Stimulated activated CD4-positive, alpha-beta T cell treated with anti-CD3 and anti-CD28 coated beads, Interleukin-4, amount 100 ng/mL, for 4 hours (primary cell): ENCODE data around the gene NHP2.
"Not testable (repeated sequence)": the region's sequence is repeated elsewhere in the genome, so short reads cannot be mapped to it uniquely, and the experiment has no call there.

Experiments used
- DNase-seq, 2 experiments: peaks; one replicate each; pipeline ENCODE4 v3.0.0-alpha.2; 2020

Gene NHP2

DNA sequence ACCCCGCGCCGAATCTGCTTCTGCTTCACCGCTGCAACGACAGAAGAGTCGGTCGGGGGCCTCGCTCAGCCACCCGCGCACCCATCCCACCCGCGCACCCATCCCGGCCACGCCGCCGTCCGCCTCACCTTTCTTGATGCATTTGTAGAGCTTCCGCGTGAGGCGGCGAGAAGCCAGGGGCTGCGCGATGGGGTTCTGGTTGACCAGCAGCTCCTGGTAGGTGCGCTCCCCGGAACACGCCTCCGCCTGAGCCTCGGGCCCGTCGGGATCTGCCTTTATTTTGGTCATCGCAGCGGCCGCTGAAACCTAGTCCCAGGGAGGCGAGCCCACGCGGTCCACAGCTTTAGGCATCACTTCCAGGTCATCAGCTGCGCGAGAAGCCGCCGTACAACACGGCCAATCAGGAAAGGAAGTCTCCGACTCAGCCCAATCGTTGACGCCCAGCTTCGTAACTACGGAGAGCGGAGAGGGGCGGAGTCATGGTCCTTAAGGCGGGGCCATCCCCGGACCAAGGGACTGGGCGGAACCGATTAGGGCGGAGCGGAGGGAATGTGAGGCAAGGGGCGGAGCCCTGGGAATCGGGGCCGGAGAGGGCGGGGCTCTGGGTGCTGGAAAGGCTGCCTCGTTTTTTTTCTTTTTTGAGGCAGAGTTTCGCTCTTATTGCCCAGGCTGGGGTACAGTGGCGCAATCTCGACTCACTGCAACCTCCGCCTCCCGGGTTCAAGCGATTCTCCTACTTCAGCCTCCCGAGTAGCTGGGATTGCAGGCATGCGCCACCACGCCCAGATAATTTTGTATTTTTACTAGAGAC lies at the start of gene NHP2:
TSS of gene NHP2 (minus strand) at position 356 of the 811 bp plus-strand sequence. CDS start at position 288, 68 bp downstream.
- DNase-seq: peak; percentile 97 to 98

DNA sequence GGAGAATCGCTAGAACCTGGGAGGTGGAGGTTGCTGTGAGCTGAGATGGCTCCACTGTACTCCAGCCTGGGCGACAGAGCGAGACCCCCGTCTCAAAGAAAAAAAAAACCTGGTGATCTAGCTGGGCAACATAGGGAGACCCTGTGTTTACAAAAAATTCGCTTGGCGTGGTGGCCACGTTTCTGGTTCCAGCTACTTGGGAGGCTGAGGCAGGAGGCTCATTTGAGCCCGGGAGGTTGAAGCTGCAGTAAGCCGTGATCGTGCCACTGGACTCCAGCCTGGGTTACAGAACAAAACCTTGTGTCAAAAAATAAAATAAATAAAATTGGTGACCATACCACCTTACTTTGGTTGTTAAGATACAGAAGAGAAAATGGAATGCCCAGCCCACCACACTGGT lies 48.9 kb upstream of the NHP2 start:
- no peak for DNase-seq

DNA sequence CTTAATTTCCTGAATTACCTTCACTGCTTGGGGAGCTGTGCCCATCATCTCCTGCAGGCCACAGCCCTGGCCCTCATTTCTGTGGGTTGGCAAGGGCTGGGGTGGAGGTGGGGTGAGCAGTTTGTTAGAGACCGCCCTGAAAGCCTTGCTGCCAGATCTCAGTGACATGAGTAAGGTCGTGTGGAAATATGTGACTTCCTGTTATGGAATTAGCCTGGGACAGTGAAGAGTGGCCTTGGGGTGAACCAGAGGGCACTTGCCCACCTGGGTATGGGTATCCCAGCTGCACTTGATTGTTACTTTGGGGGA lies 48.2 kb upstream of the NHP2 start:
- no peak for DNase-seq

DNA sequence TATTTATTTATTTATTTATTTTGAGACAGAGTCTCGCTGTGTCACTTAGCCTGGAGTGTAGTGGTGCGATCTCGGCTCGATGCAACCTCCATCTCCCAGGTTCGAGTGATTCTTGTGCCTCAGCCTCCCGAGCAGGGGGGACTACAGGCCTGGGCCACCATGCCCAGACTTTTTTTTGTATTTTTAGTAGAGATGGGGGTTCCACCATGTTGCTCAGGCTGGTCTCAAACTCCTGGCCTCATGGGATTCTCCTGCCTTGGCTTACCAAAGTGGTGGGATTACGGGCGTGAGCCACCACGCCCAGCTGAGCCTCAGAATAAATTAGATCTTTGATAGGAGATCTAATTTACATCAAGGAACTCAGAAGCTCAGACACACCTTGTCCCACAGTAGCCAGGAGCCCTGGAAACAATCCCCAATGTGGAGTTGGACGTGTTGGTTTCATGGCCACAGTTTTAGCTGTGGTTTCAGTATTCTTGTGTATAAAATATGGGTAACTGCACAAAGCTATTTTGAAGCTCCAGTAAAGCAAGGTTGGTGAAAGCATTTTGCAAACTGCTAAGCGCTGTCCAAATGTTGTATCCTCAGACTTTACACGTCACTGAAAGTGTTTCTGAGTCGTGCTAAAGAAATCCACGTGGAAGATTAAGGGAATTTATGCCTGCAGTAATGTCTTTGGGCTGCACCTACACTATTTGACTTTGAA lies 47.7 kb upstream of the NHP2 start:
- no peak for DNase-seq

DNA sequence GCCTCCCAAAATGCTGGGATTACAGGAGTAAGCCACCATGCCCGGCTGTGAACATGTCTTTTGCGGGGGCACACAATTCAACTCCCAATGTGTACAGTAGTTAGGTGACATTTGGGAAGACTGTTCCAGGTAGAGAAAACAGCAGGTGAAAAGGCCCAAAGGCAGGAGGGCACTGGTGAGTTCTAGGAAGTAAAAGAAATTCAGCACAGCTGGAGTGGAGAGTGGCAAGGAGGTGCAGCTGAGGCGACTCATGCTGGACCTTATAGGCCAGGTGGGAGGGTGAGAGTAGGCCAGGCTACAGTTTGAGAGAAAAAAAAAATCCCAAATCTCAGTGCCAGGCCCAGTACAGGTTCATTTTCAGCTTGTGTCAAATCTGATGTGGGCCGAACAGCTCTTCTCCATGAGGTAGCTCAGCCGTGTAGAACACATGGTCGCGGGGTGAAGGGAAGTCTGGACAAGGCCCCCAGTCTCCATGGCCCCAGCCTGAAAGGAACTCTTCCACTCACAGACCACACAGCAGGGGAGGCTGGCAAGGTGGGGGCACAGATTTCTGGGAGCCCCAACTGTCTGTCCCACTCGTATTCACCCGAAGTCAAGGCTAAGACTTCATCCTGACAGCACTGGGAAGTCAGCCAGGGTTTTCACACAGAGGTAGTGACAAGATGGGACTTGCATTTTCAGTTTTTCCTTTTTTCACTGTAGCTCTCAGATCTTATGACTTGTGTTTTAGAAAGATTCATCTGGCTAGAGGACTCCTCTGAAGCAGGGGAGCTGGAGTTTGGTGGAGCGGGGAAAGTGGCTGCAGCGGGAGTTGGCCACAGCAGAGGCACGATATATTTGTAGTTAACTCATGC lies 46.1 kb upstream of the NHP2 start:
- no peak for DNase-seq

DNA sequence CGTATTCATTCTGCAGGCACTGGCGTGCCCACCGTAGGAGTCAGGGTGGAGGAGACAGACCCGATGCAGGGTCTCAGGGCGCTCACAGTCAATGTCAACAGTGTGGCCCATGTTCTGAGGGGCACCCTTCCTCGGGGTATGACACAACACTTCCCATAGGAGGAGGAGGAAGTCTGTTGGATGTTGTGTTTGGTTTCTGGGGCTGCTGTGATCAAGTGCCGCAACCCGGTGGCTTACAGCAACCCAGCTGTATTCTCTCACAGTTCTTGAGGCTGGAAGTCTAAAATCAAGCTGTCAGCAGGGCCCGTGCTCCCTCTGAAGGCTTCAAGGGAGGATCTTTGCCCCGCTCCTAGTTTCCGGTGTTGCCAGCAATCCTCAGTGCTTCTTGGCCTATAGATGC lies 45.0 kb upstream of the NHP2 start:
- DNase-seq: no peak

DNA sequence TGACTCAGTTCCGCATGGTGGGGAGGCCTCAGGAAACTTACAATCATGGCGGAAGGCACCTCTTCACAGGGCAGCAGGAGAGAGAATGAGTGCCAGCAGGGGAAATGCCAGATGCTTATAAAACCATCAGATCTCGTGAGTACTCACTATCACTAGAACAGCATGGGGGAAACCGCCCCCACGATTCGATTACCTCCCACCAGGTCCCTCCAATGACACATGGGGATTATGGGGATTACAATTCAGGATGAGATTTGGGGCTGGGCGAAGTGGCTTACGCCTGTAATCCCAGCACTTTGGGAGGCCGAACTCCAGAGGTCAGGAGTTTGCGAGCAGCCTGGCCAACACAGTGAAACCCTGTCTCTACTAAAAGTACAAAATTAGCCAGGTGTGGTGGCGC lies 44.5 kb upstream of the NHP2 start:
- DNase-seq: not testable (repeated sequence)

DNA sequence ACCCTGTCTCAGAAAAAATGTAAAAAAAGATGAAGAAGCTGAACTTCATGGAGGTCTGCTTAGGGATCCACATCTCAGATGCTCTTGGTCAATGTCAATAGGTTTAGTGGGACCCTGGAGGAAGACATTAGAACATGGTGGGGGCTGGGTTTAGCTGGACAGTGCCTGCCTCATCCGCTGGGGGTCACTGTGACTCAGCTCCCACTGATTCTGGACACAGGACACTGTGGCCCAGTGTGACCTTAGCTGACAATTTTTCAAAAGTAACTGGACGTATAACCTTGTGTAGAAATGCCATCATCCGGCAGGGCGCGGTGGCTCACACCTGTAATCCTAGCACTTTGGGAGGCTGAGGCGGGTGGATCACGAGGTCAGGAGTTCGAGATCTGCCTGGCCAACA lies 43.3 kb upstream of the NHP2 start:
- DNase-seq: no peak

DNA sequence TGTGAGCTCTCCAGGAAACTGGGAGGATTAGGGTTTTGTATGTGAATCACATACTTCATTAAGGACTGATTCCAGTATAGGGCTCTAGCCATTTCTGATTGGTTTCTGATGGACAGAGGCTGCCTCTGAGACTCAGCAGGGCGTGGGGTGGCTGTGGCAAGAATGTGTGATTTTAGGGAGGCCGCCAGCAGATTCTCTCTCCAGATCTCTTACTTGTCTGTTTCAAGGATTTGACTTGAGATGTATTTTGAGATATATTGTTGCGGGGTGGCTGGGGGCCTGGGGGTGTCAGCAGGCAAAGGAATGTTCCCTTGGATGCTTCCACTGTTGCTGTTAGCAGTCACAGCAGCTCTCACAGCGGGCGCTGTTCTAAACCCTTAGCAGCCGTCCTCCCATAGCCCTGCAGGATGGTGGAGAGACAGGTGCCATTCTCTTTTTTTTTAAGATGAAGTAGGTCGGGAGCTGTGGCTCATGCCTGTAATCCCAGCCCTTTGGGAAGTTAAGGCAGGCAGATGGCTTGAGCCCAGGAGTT lies 42.7 kb upstream of the NHP2 start:
- no peak for DNase-seq

DNA sequence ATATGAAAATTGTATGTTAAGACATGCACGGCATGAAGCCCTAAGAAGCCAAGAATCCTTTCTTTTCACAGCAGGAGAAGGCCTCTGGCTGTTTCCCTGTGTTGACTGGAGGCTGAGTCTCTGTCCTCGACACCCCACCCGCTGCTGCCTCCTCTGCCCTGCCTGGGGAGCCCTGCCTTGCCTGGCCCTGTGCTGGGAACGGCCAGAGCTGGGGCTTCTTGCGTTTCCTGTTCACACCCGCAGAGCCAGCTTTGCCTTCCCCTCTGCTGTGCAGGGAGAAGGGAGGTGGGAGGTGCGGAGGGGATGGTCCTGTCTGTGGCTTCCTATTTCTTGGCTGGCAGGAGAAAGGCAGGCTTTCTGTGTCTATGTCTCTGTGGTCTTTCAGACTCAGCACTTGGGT lies 40.3 kb upstream of the NHP2 start:
- no peak for DNase-seq

DNA sequence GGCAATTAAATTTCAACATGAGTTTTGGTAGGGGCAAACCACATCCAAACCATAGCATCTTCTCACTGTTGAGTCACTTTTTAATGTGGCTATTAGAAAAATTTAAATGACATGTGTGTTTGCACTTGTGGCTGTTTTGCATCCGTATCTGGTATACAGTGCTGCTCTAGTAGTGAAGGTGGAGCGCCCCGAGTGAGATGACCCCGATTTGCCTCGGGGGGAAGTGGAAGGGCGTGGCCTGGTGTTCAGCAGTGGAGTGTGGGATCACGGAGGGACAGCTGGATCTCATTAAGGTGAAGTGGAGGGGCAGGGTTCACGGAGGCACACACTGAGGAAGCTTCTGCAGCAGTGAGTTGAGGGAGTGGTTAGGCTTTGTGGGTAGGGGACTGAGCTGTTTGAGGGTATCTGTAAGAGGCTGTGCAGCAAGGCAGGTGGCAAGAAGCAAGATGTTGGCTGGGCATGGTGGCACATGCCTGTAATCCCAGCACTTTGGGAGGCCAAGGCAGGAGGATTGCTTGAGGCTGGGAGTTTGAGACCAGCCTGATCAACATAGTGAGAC lies 39.6 kb upstream of the NHP2 start:
- DNase-seq: no peak

DNA sequence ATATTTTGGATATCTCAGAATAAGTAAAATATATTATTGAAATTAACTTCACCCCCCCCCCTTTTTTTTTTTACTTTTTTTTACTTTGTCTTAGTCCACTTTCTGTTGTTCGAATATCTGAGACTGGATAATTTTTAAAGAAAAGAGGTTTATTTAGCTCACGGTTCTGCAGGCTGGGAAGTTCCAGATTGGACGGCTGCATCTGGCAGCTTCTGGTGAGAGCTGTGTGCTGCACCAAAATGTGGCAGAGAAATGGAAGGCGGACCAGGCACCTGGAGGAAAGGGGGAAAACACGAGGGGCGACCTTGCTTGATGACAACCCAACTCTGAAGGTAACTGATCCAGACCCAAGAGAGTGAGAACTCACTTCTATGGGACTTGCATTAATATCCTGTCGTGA lies 39.1 kb upstream of the NHP2 start:
- no peak for DNase-seq

DNA sequence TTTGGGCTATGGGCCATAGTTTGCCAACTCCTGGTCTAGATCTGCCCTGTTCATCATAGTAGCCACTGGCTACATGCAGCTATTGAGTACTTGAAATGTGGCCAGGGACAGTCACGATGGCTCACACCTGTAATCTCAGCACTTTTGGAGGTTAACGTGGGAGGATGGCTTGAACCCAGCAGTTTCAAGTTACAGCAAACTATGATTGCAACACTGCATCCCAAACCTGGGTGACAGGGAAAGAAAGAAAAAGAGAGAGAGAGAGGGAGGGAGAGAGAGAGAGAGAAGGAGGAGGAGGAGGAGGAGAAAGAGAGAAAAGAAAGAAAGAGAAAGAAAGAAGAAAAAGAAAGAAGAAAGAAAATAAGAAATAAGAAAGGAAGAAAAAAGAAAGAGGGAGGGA lies 38.6 kb upstream of the NHP2 start:
- DNase-seq: no peak

DNA sequence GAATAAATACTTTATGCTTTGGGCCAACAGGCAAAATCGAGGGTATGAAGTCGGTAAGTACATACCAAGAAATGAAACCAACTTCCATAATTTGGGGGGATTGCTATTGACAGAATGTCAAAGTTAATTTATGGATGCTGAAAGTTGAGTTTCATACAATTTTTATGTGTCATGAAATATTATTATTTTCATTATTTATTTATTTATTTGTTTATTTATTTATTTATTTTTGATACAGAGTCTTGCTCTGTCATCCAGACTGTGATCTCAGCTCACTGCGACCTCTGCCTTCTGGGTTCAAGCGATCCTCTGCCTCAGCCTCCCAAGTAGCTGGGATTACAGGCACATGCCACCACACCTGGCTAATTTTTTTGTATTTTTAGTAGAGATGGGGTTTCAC lies 38.0 kb upstream of the NHP2 start:
- DNase-seq: no peak

DNA sequence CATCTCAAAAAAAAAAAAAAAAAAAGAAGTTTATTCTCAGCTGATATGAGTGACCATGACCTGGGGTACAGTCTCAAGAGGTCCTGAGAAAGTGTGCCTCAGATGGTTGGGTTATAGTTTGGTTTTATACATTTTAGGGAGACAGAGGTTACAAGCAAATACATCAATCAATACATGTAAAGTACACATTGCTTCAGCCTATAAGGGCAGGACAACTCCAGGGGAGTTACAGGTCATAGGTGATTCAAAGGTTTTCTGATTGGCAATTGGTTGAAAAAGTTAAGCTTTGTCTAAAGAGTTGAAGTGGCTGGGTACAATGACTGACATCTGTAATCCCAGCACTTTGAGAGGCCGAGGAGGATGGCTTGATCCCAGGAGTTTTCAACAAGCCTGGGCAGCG lies 35.7 kb upstream of the NHP2 start:
- no peak for DNase-seq

DNA sequence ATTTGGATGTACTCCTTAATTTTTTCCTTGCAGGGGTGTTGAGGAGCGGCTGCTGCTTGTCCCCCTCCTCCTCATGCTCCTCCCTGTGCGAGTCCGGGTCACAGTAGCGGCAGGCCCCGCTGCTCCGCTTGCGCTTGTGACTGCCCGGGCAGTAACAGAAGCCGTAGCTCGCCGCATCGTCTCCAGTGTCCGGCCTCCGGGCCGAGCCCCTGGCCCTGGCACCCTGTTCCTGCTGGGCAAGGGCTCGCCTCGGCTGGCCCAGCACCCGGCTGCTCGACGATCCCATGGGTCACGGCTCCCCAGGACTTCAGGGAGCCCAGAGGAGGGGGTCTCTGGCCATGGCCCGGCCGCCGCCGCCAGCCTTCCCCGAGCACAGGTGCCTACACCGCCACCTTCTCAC lies 33.3 kb upstream of the NHP2 start, which contains the start of gene GMCL2:
TSS of gene GMCL2 (minus strand) at position 358 of the 400 bp plus-strand sequence. CDS start at position 286, 72 bp downstream.
- DNase-seq: no peak

DNA sequence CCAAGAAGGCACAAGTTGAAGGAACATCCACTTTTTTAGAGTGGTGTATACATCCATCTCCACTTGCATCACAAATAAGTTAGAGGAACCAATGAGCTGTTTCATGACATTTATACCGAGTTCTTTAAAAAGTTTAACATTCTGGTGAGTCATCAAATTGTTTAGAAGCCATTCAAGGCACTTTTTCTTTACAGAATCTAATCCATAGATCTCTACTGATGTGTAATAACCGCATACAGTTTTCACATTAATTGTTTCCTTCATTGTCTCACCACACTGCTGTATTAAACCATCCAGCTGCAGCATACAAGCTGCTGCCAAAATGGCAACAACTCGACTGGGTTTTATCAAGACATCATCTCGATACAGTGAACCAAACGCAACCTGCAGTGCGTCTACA lies 32.7 kb upstream of the NHP2 start:
- no peak for DNase-seq

DNA sequence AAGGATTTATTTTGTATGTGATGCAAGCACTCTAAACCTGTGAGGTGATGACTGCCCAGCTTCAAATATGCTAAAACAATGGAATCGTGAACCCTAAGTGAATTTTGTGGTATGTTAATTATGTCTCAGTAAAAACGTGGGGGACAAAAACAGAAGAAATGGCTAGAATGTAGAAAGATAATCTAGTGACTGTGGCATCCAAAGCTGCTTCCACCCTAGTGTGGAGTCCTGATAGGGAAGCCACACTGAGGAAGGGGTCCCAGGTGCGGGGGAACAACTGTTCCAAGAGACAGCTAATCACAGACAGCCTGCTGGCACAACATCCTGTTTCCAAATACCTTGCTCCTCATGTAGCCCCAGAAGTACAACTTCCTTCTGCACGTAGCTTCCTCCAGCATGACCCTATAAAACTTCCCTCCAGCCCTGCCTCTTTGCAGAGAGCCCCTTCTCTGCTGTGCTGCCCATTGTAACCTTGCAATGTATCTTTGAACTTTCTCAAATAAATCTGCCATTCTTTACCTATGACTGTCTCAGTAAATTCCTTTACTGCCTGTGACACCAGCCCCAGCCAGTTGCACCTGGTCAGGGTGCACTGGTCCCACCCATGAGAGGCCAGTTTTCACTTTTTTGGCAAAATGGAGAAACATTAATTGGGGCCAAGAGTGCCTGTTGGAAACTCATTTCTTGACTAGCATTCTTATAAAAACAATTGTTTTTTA lies 28.6 kb upstream of the NHP2 start:
- no peak for DNase-seq

DNA sequence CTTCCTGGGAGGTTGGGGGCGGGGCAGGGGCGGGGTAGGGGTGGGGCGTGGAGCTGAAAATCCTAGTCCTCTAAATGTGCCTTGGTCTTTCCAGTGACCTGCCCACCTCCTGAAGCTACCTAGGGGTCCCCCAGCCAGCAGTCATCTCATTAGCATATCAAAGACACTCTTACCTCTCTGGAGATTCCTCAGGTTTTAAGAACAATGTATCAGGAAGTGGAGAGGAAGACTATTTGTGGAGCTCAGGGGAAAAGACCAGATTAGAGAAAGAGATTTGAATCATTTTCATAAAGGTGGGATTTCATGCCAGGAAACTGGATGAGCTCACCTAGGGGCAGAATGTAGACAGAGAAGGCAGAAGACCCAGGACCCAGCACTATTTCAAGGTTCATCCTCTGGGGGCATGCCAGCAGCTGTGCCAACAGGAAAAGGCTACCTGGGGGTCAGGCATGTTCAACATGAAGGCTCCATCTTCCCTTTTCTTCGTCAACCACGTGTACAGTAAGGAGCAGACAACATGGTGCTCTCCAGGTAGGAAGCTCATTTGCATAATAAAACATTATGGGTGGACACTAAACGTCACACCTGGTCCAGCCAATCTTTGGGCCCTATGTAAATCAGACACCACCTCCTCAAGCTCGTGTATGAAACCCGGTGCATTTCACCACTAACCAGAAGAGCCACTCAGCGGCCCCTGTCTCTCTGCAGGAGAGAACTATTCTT lies 26.6 kb upstream of the NHP2 start:
- no peak for DNase-seq

DNA sequence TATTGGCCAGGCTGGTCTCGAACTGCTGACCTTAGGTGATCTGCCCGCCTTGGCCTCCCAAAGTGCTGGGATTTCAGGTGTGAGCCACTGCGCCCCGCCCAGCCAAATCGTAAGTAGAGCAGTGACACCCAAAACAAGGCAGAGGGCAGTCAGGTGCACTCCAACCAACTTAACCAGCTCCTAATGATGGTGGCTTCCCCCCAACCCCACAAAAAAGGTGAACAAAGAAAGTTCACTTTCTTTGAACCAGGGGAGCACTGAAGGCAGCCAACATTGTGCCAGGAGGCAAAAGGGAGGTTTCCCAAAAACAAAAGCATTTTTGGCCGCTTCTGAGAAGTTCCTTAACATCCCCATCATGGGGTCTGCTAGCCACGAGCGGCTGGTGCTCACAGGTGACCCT lies 23.9 kb upstream of the NHP2 start:
- no peak for DNase-seq

DNA sequence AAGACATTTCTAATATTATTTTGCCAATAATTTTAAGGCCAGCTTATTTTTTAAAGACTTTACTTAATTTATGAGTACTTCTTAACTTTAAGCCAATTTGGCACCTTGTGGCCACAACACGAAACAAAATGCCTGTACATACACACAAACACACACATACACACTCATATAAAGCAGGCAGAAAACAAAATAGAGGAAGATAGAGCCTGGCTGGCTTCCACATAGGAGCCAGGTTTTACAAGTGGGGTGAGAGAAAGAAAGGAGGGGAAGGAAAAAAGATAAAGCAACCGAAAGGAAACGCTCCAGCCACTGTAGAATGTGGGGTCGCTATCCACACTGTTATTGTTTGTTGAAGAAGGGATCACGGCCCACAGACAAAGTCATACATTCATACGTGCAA lies 23.1 kb upstream of the NHP2 start:
- no peak for DNase-seq

DNA sequence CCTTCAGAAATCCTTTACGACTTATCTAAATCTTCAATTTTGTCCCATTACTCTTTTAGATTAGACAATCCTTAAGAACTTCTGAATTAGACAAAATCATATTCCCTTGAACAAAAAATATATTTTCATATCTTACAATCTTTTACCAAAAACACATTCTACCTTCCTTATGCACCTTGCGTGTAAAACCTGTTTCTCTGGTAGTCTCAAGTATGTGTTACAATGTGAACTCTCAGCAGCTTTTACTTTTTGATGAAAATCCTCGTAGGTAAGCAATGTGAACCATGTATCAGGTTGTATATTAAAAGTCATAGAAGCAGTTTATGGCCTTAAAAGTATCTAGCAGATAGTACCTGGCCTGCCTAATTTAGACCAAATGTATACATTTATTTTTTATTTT lies 20.8 kb upstream of the NHP2 start:
- DNase-seq: no peak
